HG02588 (cell line): ENCODE results near the gene BRSK2.
"Not testable (repeated sequence)": the region's sequence is repeated elsewhere in the genome, so short reads cannot be mapped to it uniquely, and the experiment has no call there.

Experiments used
- ATAC-seq: cut with Tn5 transposase; IDR thresholded peaks from one replicate; pipeline ENCODE4 v1.9.1; 2021; ENCODE audit warnings: mild to moderate bottlenecking, moderate library complexity; ENCODE audit not compliant: unreplicated experiment

The BRSK2 gene

DNA sequence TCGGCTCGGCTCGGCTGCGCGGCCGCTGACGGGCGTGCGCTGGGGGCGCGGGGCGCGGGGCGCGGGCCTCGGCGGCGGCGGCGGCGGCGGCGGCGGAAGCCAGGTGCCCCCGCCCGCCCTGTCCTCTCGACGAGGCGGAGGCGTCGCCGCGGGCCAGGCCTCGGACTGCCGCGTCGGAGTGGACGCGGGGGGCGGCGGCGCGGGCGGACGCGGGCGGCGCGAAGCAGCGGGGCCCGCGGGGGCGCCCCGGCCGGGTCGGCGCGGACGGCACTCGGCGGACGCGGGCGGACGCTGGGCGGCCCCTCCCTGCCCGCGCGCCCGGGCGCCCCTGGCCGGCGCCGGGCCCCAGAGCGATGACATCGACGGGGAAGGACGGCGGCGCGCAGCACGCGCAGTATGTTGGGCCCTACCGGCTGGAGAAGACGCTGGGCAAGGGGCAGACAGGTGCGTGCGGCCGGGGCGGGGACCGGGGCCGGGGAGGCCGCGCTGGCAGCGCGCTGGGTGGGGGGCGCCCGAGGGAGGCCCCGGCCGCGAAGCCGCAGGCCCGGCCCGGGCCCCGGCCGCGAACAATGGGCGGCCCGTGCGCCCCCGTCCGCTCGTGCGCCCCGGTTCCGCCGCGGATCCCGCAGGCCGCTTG is at the start of gene BRSK2:
Gene BRSK2, plus strand, starts transcription at position 3 of the 637 bp plus-strand sequence. Its CDS starts 351 bp downstream, at position 354.
- peak; percentile 3 for ATAC-seq

DNA sequence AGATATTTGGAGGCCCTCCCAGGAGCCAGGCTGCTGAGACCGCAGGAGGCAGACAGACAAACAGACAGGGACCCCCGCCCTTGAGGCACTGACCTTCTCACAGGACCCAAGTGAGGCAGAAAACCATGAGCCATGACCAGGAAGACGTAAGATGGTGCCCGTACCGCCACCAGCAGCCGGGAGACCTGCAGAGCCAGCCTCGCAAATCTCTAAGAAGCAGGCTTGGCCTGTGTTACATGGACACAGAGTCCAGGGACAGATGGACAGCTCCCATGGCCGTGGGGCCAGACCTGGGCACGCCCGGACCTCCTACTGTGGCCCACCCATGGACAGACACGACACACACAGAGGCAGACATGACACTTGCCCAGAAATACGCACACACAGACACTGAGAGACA is 49.6 kb upstream of the BRSK2 start:
- ATAC-seq: no peak

DNA sequence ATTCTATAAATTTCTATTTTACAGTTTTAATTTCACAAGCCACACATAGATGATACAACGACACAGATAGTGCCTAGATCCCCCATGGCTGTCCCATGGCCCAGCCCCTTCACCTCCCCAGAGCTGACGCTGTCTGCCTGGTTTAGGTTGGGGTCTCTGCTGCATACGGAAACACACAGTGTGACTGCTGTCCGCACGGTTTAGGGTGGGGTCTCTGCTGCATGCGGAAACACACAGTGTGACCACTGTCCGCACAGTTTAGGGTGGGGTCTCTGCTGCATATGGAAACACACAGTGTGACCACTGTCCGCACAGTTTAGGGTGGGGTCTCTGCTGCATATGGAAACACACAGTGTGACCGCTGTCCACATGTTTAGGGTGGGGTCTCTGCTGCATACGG is 48.5 kb upstream of the BRSK2 start:
- ATAC-seq: not testable (repeated sequence)

DNA sequence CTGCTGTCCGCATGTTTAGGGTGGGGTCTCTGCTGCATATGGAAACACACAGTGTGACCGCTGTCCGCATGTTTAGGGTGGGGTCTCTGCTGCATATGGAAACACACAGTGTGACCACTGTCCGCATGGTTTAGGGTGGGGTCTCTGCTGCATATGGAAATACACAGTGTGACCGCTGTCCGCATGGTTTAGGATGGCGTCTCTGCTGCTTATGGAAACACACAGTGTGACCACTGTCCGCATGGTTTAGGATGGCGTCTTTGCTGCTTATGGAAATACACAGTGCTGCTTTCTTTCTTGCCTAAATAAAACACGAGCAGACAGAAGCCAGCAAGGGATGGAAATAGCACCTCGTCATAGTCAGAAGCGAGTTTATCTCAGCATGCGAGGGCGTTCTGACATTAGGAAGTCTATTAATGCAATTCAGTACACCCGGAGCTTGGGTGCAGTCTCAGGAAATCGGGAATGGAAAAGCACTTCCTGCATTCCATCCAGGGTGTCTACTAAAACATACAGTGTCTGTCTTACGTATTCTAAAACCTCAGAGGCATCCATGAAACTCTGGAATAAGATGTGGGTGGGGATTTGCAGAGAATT is 47.7 kb upstream of the BRSK2 start:
- no peak for ATAC-seq

DNA sequence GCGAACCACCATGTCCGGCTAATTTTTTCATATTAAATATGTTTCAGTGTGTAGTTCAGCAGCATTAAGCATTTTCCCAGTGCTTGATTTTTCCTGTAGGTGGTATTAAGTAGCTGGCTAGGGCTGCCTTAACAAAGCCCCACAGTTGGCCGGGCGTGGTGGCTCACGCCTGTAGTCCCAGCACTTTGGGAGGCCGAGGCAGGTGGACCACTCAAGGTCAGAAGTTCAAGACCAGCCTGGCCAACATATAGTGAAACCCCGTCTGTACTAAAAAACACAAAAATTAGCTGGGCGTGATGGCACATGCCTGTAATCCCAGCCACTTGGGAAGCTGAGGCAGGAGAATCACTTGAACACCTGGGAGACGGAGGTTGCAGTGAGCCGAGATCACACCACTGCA is 46.8 kb upstream of the BRSK2 start:
- ATAC-seq: no peak

DNA sequence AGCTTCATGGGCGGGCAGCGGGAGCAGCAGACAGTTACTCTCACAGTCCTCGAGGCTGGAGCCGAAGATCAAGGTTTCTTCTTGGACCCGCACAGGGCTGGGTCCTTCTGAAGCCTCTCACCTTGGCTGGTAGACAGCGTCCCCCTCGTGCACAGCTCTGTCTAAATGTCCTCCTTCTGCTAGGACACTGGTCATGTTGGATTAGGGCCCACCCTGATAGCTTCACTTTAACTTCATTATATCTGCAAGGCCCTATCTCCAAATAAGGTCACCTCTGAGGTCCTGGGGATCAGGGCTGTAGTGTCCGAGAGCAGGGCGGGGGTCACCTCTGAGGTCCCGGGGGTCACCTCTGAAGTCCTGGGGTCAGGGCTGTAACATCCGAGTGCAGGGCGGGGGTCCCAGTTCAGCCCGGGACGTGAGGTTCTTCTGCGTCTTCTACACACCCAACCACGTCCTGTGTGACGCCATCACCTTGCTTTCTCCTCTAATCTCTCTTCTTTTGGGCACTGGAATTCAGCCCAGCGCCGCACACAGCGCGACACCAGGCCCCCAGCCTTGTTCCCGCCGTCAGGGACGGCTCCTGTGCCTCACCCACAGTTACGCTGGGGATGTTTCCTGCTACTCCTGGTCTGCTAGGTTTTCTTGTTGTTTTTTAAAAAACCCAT is 46.2 kb upstream of the BRSK2 start:
- no peak for ATAC-seq

DNA sequence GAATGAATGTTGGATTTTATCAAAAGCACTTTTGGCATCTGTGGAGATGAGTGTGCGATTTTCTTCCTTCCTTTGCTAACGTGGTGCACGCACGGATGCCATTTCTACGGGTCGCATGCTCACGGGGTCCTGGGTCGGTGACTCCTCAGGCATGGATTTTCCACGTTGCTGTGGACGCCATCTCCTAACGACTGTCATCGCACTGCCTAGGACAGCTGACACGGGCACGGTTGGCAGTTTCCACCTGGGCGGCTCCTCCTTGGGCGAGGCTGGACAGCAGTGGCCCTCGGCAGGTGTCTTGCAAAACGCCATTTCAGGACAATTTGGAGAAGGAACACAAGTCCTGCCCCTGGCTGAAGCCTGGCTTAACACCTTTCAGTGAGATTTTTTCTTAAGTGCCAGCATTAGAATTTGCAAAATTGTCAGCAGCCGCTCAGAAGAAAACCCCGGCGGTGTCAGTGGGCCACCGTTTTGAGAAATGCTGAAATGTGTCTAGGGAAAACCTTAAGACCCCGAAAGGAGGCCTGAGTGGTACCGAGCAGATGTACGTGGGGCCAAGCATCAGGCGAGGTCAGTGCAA is 45.6 kb upstream of the BRSK2 start:
- ATAC-seq: no peak

DNA sequence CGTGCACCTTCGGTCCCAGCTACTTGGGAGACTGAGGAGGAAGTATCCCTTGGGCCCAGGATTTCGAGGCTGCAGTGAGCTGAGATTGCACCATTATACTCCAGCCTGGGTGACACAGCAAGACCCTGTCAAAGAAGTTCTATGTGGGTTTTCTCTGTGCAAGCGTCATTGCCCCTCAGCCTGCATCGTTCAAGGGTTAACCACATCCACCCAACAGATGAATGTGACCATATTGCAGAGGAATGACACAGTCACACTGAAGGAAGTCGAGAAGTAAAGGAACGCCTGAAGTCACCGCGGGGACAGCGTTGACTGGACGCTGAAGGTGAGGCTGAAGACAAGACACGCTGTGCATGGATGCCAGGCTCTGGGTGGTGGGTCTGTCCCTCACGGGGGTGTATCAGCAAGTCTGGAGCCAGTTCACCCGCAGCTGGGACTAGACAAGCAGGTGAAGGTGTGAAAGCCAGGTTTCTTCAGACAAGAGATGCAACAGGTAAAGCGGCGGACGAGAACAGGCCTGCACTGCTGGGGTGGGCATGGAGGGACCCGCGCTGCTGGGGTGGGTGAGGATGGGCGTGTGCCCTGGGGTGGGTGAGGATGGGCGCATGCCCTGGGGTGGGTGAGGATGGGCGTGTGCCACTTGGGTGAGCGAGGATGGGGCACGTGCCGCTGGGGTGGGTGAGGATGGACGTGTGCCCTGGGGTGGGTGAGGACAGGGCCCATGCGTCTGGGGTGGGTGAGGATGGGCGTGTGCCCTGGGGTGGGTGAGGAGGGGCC is 43.8 kb upstream of the BRSK2 start:
- no peak for ATAC-seq

DNA sequence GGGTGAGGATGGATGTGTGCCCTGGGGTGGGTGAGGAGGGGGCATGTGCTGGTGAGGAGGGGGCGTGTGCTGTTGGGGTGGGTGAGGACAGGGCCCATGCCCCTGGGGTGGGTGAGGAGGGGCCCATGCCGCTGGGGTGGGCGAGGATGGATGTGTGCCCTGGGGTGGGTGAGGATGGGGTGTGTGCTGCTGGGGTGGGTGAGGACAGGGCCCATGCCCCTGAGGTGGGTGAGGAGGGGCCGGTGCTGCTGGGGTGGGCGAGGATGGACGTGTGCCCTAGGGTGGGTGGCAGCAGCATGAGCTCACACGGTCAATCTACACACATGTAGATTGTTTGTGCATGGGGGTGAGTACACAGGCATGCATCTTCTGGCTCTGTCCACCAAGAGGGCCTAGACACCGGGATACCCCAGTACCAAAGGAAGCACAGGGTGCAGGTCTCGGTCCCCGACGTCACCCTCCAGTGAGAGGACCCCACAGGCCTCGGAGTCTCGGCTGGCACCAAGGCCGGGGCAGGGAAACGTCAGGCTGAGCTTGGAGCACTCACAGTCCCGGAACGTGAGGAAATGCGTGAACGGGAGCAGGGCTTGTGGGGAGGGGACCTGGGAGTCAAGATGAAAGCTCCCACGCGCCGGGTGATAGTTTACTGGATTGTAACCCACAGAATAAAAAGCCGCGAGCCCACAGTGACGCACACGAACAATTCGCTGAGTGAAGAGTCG is 42.9 kb upstream of the BRSK2 start:
- no peak for ATAC-seq

DNA sequence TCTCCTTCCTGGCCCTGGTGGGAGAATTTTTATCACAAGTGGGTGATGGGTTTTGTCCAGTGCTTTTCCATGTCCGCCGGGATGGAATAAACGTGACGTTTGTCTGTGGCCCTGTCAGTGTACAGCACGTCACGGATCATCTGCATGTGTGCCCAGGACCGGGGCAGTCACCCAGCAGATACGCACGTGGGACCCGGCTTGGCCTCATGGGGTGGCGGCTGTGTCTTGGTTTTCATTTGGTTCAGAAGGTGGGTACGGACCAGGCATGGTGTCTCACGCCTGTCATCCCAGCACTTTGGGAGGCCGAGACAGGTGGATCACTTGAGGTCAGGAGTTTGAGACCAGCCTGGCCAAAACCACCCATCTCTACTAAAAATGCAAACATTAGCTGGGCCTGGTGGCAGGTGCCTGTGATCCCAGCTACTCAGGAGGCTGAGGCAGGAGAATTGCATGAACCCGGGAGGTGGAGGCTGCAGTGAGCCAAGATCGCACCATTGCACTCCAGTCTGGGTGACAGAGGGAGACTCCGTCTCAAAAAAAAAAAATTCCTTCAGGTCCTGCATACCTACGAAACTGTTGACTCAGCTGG is 42.2 kb upstream of the BRSK2 start:
- ATAC-seq: not testable (repeated sequence)

DNA sequence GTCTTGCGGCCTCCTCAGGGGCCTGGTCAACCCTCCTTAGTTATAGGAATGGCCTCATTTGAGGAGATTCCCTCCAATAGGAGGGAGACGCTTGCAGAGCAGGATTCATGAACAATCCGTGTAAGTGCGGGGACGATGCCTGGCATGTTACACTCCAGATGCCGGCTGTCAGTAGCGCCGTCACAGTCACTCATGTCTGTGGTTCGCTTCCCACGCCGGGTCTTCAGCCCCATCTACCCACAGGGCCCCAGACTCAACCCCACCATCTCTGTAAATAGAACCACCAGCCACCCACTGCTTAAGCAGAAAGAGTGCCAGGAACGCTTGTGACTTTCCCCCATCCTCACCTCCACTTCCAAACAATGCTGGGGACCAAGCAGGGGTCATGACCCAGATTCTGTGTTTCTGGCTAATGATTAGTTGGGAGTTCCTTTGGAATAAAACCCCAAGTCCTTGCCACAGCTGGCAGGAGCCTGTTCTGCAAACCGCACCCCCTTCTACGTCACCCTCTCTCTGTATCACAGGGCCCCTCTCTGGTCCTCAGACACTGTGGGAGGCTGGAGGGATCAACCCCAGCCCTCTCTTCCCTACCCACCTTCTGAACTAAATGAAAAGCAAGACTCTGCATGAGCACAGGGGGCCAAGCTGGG is 41.5 kb upstream of the BRSK2 start:
- ATAC-seq: no peak

DNA sequence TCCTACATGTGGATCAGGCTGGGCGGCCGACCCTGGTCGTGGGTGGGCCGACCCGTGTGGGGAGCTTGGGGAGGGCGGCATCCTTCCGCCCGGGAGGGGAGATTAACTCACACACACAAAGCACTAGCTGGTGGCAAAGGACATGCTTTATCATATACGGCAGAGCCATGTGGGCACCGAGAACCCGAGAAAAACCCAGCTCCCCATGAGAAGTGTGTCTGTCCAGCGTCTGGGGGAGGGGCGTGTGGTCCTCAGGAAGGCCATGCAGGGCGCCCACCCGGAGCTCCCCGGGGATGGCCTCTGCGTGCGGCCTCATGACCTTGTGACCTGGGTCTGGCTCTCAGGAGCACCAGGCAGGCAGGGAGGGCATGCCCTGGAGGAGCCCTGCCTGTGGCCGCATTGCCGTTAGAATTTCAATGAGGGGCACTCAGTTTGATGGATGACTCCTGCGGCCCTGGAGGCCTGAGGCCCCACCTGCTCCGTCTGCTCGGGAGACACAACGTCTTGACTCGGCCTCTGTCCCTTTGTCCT is 40.9 kb upstream of the BRSK2 start:
- no peak for ATAC-seq

DNA sequence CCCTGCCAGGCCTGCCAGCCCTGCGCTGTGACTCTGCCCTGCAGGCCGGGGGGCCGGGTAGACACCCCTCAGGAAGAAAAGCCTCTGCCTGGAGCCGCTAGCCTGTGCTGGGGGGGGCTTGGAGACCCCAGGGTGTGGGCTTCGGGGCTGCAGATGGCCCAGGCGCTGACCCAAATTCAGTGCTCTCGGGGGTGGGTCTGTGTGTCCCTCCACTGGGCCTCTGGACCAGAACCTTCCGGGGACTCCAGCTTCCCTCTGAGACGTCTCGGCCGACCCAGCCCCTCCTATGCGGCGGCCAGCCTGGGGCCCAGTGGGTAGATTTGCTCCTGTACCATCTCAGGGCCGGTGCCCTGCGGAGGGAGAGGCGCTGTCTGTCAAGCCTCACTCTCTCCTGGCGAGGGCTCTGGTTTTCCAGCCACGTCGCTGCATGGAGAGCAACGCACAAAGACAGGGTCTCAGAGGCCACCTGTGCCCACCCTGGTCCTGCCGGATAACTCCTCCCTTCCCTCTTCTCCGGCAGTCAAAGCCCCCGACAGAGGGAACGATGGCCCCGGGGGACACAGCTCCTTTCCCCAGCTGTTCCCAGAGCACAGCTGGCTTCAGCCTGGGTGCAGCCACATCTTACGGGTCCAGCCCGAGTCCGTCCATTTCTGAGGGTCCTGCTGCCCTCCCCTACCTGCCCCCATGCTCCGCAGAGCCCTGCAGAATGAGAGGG is 40.2 kb upstream of the BRSK2 start:
- no peak for ATAC-seq

DNA sequence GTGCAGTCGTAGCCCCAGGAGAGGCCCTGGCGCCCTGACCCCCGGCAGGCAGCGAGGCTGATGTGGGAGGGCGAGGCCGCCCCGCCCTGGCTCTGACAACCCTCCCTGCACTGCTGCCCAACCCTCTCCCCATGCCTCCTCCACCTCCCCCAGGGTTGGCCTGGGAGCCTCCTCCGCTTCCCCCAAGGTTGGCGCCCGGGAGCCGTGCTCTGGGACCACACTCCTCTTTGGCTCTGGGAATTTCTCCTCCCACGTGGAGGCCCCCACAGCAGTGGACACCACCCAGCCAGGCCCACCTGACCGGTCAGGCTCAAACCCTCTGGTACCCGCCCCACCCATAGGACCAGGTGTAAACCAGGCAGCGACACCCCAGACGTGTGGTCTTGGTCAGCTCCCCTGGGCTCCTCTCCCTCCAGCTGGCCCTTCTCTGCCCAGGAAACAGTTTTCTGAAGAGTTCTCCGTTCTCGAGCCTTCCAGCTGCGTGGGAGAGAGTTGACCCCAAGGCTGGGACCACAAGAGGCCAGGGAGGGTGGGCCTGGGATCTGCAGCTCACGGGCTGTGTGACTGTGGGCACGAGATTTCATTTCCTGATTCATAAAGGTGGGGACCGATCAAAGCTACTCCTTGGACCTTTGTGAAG is 39.5 kb upstream of the BRSK2 start:
- ATAC-seq: no peak

DNA sequence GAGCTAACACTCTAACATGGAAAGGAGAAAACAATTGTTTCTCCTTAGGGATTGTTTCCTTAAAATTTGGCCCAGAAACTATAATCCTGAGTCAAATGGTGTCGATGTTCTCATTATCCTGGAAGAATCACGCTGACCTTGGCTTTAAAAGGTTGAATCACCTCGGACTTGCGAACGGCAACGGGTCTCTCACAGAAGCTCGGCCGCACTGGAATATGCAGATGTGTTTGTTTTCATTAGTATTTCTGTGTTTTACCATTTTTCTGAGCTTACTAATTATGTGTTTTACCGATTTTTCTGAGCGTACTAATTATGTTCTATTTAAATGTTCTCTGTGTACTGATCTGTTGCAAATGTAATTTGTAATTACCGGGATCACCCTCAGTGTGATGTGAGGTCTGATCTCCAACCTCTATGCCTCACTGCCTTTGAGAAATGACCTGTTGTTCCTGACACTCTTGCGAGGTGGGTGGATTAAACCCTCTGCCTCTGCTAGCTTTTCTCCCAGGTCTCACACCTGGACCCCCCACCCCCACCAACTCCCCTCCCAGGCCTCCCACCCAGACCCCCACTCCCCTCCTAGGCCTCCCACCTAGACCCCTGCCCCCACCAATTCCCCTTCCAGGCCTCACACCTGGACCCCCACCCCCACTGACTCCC is 38.3 kb upstream of the BRSK2 start:
- no peak for ATAC-seq

DNA sequence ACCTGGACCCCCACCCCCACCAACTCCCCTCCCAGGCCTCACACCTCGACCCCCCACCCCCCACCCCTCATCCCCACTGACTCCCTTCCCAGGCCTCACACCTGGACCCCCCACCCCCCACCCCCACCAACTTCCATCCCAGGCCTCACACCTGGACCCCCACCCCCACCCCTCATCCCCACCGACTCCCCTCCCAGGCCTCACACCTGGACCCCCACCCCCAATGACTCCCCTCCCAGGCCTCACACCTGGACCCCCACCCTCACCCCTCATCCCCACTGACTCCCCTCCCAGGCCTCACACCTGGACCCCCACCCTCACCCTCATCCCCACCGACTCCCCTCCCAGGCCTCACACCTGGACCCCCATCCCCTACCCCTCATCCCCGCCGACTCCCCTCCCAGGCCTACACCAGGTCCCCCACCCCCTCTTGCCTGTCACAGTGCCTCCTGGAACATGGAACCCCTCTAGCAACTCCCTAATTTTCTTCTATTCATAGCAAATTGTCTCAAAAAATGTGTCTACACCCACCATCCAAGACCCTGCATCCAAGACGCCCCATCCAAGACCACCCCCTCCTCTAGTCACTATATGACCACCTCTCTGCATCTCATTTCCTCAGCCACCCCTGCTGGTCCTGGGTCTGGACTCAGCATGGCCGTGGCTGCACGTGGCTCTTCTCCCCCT is 36.9 kb upstream of the BRSK2 start:
- ATAC-seq: no peak

DNA sequence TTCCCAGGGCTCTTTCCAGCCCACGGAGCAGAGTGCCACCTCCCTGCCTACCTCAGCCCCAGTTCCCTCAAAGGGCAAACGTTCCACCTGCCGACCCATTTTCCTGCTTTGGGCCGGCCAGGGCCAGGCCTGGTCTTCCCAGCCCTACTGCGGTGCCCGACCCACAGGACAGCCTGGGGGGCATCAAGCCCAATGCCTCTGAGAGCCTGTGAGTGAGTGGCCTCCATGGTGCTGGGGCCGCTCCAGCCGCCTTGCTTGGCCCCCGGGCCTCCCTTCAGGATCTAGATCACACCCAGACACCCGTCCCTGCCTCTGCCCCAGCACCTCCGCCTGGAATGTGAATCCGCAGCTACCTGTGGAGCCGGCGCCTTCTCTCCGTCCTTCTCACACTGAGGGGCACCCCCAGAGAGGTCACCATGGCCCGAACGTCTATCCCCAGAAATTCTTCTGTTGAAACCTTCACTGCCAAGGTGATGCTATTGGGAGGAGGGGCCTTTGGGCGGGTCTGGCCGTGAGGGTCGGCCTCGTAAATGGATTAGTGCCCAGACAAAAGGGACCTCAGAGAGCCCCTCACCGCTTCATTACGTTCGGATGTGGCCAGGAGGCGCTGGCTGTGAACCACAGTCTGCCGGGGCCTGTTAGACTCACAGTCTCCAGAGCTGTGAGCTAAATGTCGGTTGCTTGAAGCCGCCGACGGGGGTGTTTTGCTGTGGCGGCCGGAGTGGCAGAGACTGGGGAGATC is 36.2 kb upstream of the BRSK2 start:
- ATAC-seq: no peak
